H1 (cell line): Measurements from ENCODE around the gene UNK. TPM values are rescaled to one million over a fixed set of nuclear protein-coding genes. Genes with fewer than 3 reads are reported as not detected.

Experiments
- CTCF ChIA-PET: fragments of 300-600 bp; sonication (Branson Sonifier 250); formaldehyde crosslinking; loops from one replicate; lab custom pipeline; 2021; ENCODE audit not compliant: partially characterized antibody; lab: Charles Lee
- POLR2A ChIA-PET: fragments of 300-600 bp; sonication (Branson Sonifier 250); formaldehyde crosslinking; loops from one replicate; lab custom pipeline; 2021; ENCODE audit warnings: inconsistent platforms; ENCODE audit not compliant: partially characterized antibody; lab: Charles Lee
- DNase-seq, 2 experiments: peaks; one replicate each; pipeline versions ENCODE4 v3.0.0 to v3.0.0-alpha.2; 2010 to 2022; ENCODE audit warnings: low spot score in 2 of 2, low read depth in 1 of 2, mixed read lengths in 1 of 2
- FAIRE-seq: peaks from 2 replicates; lab custom pipeline; 2011; peaks lifted over from hg19 to GRCh38; lab: Jason Lieb, UNC
- H2AFZ ChIP-seq: 2 replicates; pipeline ENCODE4 v1.8.1; 2012; ENCODE audit warnings: low read length, inconsistent platforms
- H2AK5ac ChIP-seq: 2 replicates; pipeline ENCODE4 v1.6.1; 2013; ENCODE audit warnings: low read depth, low read length
- H2BK120ac ChIP-seq: replicated peaks from 2 replicates; pipeline ENCODE3; 2013; ENCODE audit warnings: low read depth, low read length, inconsistent platforms
- H2BK12ac ChIP-seq: 2 replicates; pipeline ENCODE4 v1.6.1; 2013; ENCODE audit warnings: low read depth, low read length
- H2BK15ac ChIP-seq: 2 replicates; pipeline ENCODE4 v1.6.1; 2013; ENCODE audit warnings: low read length
- H2BK20ac ChIP-seq: 2 replicates; pipeline ENCODE4 v1.6.1; 2013; ENCODE audit warnings: low read length
- H2BK5ac ChIP-seq: 2 replicates; pipeline ENCODE4 v1.6.1; 2013; ENCODE audit warnings: low read depth, low read length
- H3K14ac ChIP-seq: 2 replicates; pipeline ENCODE4 v1.6.1; 2013; ENCODE audit warnings: inconsistent platforms; ENCODE audit not compliant: insufficient read length
- H3K18ac ChIP-seq: 2 replicates; pipeline ENCODE4 v1.6.1; 2013; ENCODE audit warnings: low read length; ENCODE audit errors: extremely low read depth
- H3K23ac ChIP-seq: 2 replicates; pipeline ENCODE4 v1.6.1; 2013; ENCODE audit warnings: inconsistent platforms; ENCODE audit not compliant: insufficient read length
- H3K23me2 ChIP-seq: 2 replicates; pipeline ENCODE4 v1.6.1; 2013; ENCODE audit warnings: low read depth, low read length
- H3K27ac ChIP-seq: 2 replicates; pipeline ENCODE4 v1.6.1; 2011; ENCODE audit warnings: low read depth, low read length, inconsistent platforms
- H3K27me3 ChIP-seq, 4 experiments: replicated peaks in 1 of 4; 1 replicate in 1 of 4; 2 replicates in 3 of 4; pipeline versions ENCODE4 v1.6.1 to v1.8.1; 2011 to 2013; ENCODE audit warnings: low read length in 3 of 4, mild to moderate bottlenecking in 3 of 4, inconsistent platforms in 2 of 4, mixed read lengths in 2 of 4, moderate library complexity in 1 of 4; ENCODE audit not compliant: control insufficient read depth in 3 of 4, insufficient read depth in 3 of 4; ENCODE audit errors: extremely low read depth in 1 of 4
- H3K36me3 ChIP-seq, 4 experiments: 2 replicates each; pipeline versions ENCODE4 v1.6.1 to v1.8.1; 2011 to 2013; ENCODE audit warnings: mild to moderate bottlenecking in 4 of 4, low read length in 3 of 4, moderate library complexity in 2 of 4, control low read depth in 1 of 4, inconsistent platforms in 1 of 4; ENCODE audit not compliant: insufficient read depth in 4 of 4, control insufficient read depth in 2 of 4
- H3K4ac ChIP-seq: replicated peaks from 2 replicates; pipeline ENCODE3; 2013; ENCODE audit warnings: low read length, low read depth, mixed read lengths, inconsistent platforms; ENCODE audit not compliant: insufficient read length
- H3K4me1 ChIP-seq, 4 experiments: replicated peaks in 1 of 4; 1 replicate in 1 of 4; 2 replicates in 3 of 4; pipeline versions ENCODE4 v1.6.1 to v1.8.1; 2011 to 2013; ENCODE audit warnings: low read length in 3 of 4, inconsistent platforms in 2 of 4, mixed read lengths in 1 of 4; ENCODE audit not compliant: insufficient read depth in 4 of 4, control insufficient read depth in 3 of 4
- H3K4me2 ChIP-seq, 2 experiments: 2 replicates each; pipeline versions ENCODE4 v1.6.1 to v1.8.1; 2011 to 2013; ENCODE audit warnings: low read depth in 2 of 2, low read length in 2 of 2, control low read depth in 1 of 2, inconsistent platforms in 1 of 2, mild to moderate bottlenecking in 1 of 2; ENCODE audit not compliant: insufficient read depth in 1 of 2
- H3K4me3 ChIP-seq, 4 experiments: fragments of 200-600, 300-600 bp in 1 of 4; sonication (generic), shearing (Covaris generic), sonication (Bioruptor Twin) in 1 of 4; 2 replicates each; pipeline versions ENCODE4 v1.5.1 to v1.8.1; 2011 to 2016; ENCODE audit warnings: low read length in 4 of 4, low read depth in 3 of 4, control low read depth in 2 of 4, inconsistent platforms in 2 of 4, mild to moderate bottlenecking in 2 of 4, mixed read lengths in 1 of 4, moderate library complexity in 1 of 4; ENCODE audit not compliant: insufficient read depth in 2 of 4; ENCODE audit errors: extremely low read depth in 1 of 4
- H3K56ac ChIP-seq: replicated peaks from 2 replicates; pipeline ENCODE3; 2013; ENCODE audit warnings: low read depth, mild to moderate bottlenecking, mixed read lengths, low read length, inconsistent platforms; ENCODE audit not compliant: insufficient read length
- H3K79me1 ChIP-seq: 2 replicates; pipeline ENCODE4 v1.6.1; 2013; ENCODE audit warnings: low read depth, low read length, control low read depth
- H3K79me2 ChIP-seq, 2 experiments: 2 replicates each; pipeline versions ENCODE4 v1.6.1 to v1.8.1; 2012 to 2013; ENCODE audit warnings: low read length in 2 of 2, mild to moderate bottlenecking in 2 of 2, inconsistent platforms in 1 of 2; ENCODE audit not compliant: insufficient read depth in 2 of 2, control insufficient read depth in 1 of 2
- H3K9ac ChIP-seq, 4 experiments: replicated peaks in 1 of 4; 1 replicate in 1 of 4; 2 replicates in 3 of 4; pipeline versions ENCODE4 v1.6.1 to v1.8.1; 2011 to 2013; ENCODE audit warnings: low read depth in 3 of 4, low read length in 3 of 4, control low read depth in 2 of 4, mild to moderate bottlenecking in 2 of 4, moderate library complexity in 2 of 4, inconsistent platforms in 1 of 4; ENCODE audit errors: extremely low read depth in 1 of 4
- H3K9me3 ChIP-seq, 2 experiments: 2 replicates each; pipeline versions ENCODE4 v1.6.1 to v1.8.1; 2012 to 2013; ENCODE audit warnings: mild to moderate bottlenecking in 2 of 2, moderate library complexity in 2 of 2, control low read depth in 1 of 2, inconsistent platforms in 1 of 2, low read depth in 1 of 2, low read length in 1 of 2, mixed read lengths in 1 of 2; ENCODE audit not compliant: insufficient read depth in 2 of 2
- H4K20me1 ChIP-seq, 2 experiments: replicated peaks in 1 of 2; 2 replicates each; pipeline versions ENCODE3 to v1.8.1; 2011 to 2013; ENCODE audit warnings: inconsistent platforms in 2 of 2, low read length in 2 of 2, mild to moderate bottlenecking in 1 of 2; ENCODE audit not compliant: insufficient read depth in 2 of 2, control insufficient read depth in 1 of 2
- H4K5ac ChIP-seq: 2 replicates; pipeline ENCODE4 v1.6.1; 2013; ENCODE audit warnings: low read length, low read depth, mixed read lengths, inconsistent platforms; ENCODE audit not compliant: insufficient read length
- H4K8ac ChIP-seq: 2 replicates; pipeline ENCODE4 v1.8.0; 2013; ENCODE audit warnings: mild to moderate bottlenecking, moderate library complexity, low read length, inconsistent platforms; ENCODE audit not compliant: insufficient read depth; ENCODE audit errors: extremely low read depth
- H4K91ac ChIP-seq: replicated peaks from 2 replicates; pipeline ENCODE3; 2013; ENCODE audit warnings: low read length, mixed read lengths, inconsistent platforms; ENCODE audit not compliant: insufficient read length
- CTCF ChIP-seq, 3 experiments: IDR thresholded peaks; 1 replicate in 2 of 3; 2 replicates in 1 of 3; pipeline versions ENCODE4 v1.5.1 to v1.6.1; 2011; ENCODE audit warnings: low read length in 3 of 3, mild to moderate bottlenecking in 3 of 3, inconsistent platforms in 2 of 3, low read depth in 1 of 3, moderate library complexity in 1 of 3; ENCODE audit not compliant: insufficient read depth in 1 of 3; ENCODE audit errors: control extremely low read depth in 1 of 3
- EP300 ChIP-seq, 2 experiments: IDR thresholded peaks; 1 replicate in 1 of 2; 2 replicates in 1 of 2; pipeline ENCODE4 v1.6.1; 2011 to 2012; ENCODE audit warnings: low read depth in 2 of 2, low read length in 2 of 2, mild to moderate bottlenecking in 2 of 2, borderline replicate concordance in 1 of 2, inconsistent platforms in 1 of 2, moderate library complexity in 1 of 2
- HDAC2 ChIP-seq, 2 experiments: fragments of 300-600 bp in 1 of 2; sonication (generic) in 1 of 2; IDR thresholded peaks; 2 replicates each; pipeline ENCODE4 v1.6.1; 2011 to 2012; ENCODE audit warnings: low read depth in 2 of 2, low read length in 2 of 2, mild to moderate bottlenecking in 2 of 2, moderate library complexity in 2 of 2, borderline replicate concordance in 1 of 2, inconsistent platforms in 1 of 2
- NRF1 ChIP-seq: IDR thresholded peaks from 2 replicates; pipeline ENCODE4 v1.6.1; 2011; ENCODE audit warnings: mild to moderate bottlenecking, low read depth, low read length, improper control_type of control experiment
- POLR2AphosphoS5 ChIP-seq: IDR thresholded peaks from 2 replicates; pipeline ENCODE4 v1.6.1; 2011; ENCODE audit warnings: low read depth, low read length
- SP4 ChIP-seq: IDR thresholded peaks from 2 replicates; pipeline ENCODE4 v1.6.1; 2012; ENCODE audit warnings: low read length, inconsistent platforms
- ZNF274 ChIP-seq: IDR thresholded peaks from 2 replicates; pipeline ENCODE4 v1.7.0; 2012; ENCODE audit warnings: low read length, borderline replicate concordance; ENCODE audit errors: extremely low read depth
- WGBS, 2 experiments: shearing (Covaris generic) in 1 of 2; methylation state at CpG; one replicate each; pipeline versions ENCODE4 v1.1.6 to v1.1.7; 2013 to 2015; ENCODE audit warnings: low lambda C conversion rate in 2 of 2, mixed read lengths in 2 of 2, inconsistent platforms in 1 of 2, low coverage in 1 of 2, missing lambda C conversion rate in 1 of 2; ENCODE audit not compliant: insufficient replicate concordance in 2 of 2, insufficient coverage in 1 of 2, insufficient read length in 1 of 2; ENCODE audit errors: extremely low coverage in 1 of 2, missing lambda C conversion rate in 1 of 2; 5-methylcytosine and 5-hydroxymethylcytosine counted together
- polyA plus RNA-seq, 7 experiments: library from polyadenylated mRNA; depleted of rRNA in 3 of 7; stranded (reverse) in 5 of 7; unstranded in 2 of 7; fragments of >200 nt in 5 of 7; fragments of 200-250 nt in 2 of 7; gene quantifications; 1 replicate in 5 of 7; 2 replicates in 1 of 7; 4 replicates in 1 of 7; pipeline versions ENCODE4 v1.2.1 to v1.2.3, GENCODE V29; 2011 to 2013; ENCODE audit warnings: missing spikeins in 2 of 7, mixed read lengths in 2 of 7
- total RNA-seq: library from RNA; stranded (reverse); fragmentation: NEBNext Ultra II Directional; extraction: Animal tissue kit (Norgen Biotek cat#: 25700); gene quantifications from 2 replicates; pipeline ENCODE4 v1.2.1, GENCODE V29; 2021

The UNK gene
- total and polyA plus RNA-seq, 2 of the 8 experiments (the other 6 are each of a cell fraction or from before 2014, with no cell fraction given): 24.2 to 33.3 TPM

GRCh38 chr17:75854881-75855309, 70.3 kb downstream of the UNK start:
- H2AK5ac ChIP-seq: no peak overlapping the region
- no peaks in the 10 kb centered on the region for H3K27me3 ChIP-seq
- ChIA-PET CTCF (interaction anchor here (0.6 to 27.2 kb wide), 12 partner anchors 7 to 338 kb away, joined by 3 to 563 read pairs (median 5); partner anchors contain the start of genes MRPL38 and UNC13D), POLR2A (interaction anchor here (0.8 to 4.7 kb wide), 12 partner anchors 9 to 75 kb away, joined by 3 to 28 read pairs (median 10); partner anchors contain the start of genes TRIM47 and TRIM65)
- H3K9me3 ChIP-seq: no peaks in the 10 kb centered on the region
- no peak overlapping the region for H2BK12ac ChIP-seq
- H2BK15ac ChIP-seq: no peak overlapping the region
- no peak overlapping the region for H3K56ac ChIP-seq
- H3K79me2 ChIP-seq: peaks cover 3 to 9% of the 10 kb centered on the region in 2 experiments; a peak in 3 of 4 replicates
- H3K4me1 ChIP-seq: peaks cover 0 to 7% (median 2%) of the 10 kb centered on the region in 4 experiments; a peak in 4 of 7 replicates
- H3K23me2 ChIP-seq: peaks cover 6% of the 10 kb centered on the region
- peak overlapping the region; percentile 56 for H4K5ac ChIP-seq
- H3K18ac ChIP-seq: no peak overlapping the region; the same call in 1 of the 2 replicates
- H4K20me1 ChIP-seq: no peaks in the 10 kb centered on the region
- no peak overlapping the region for H2AFZ ChIP-seq
- DNase-seq (no peak), FAIRE-seq (no peak)
- WGBS, 2 experiments: 7% methylated on average over 9 of the region's 19 CpGs; no CpG with 5 or more reads in 1 of the 2 experiments
- no peak overlapping the region for H2BK20ac ChIP-seq
- H3K4me3 ChIP-seq: peak overlapping the region; percentile 55 to 91 (median 67)
- peak overlapping the region; percentile 27; the same call in 1 of the 2 replicates for H3K27ac ChIP-seq
- peak overlapping the region; percentile 74 to 82 for H3K4me2 ChIP-seq
- no peak overlapping the region for H3K14ac ChIP-seq
- 0 out of 2 replicates have a peak overlapping the region, but pooled peaks have one; percentile 27 for H2BK5ac ChIP-seq
- H2BK120ac ChIP-seq: no peak overlapping the region
- H3K36me3 ChIP-seq: peaks cover 5 to 13% (median 10%) of the 10 kb centered on the region in 4 experiments; a peak in 6 of 8 replicates
- no peak overlapping the region for H3K23ac ChIP-seq
- no peak overlapping the region for H4K8ac ChIP-seq
- peaks cover 10% of the 10 kb centered on the region; the same call in 1 of the 2 replicates for H3K79me1 ChIP-seq
- no peak overlapping the region for H4K91ac ChIP-seq
- H3K4ac ChIP-seq: no peak overlapping the region
- peak overlapping the region in 3 of 4 experiments; percentile 60 to 80 (median 67); a peak in 6 of 7 replicates for H3K9ac ChIP-seq
- TF ChIP-seq POLR2AphosphoS5 (no peak), SP4 (no peak), HDAC2 (IDR thresholded peaks at IDR 0.05; ENCODE audit: borderline replicate concordance in 1 of 2, low read depth in 2 of 2, low read length in 2 of 2) (0 out of 4 replicates have a peak, but pooled peaks of 1 of the 2 experiments have one; percentile 23), ZNF274 (no peak), EP300 (IDR thresholded peaks at IDR 0.05; ENCODE audit: borderline replicate concordance in 1 of 2, low read depth in 2 of 2, low read length in 2 of 2) (no peak), CTCF (IDR thresholded peaks at IDR 0.05; ENCODE audit: control extremely low read depth in 1 of 3, insufficient read depth in 1 of 3, low read depth in 1 of 3, low read length in 3 of 3) (peak in 1 of 3 experiments; percentile 1; a peak in 1 of 4 replicates), NRF1 (no peak)
